MM.1S (cell line): ENCODE data around the gene KRT23.

Experiments used
- DNase-seq: peaks from one replicate; pipeline ENCODE4 v3.0.0-alpha.2; 2015
- H2AFZ ChIP-seq: fragments of 300-600 bp; sonication (generic); 2 replicates; pipeline ENCODE4 v1.6.0; 2016; ENCODE audit warnings: antibody characterized with exemption, low read length
- H3F3A ChIP-seq: fragments of 300-600 bp; sonication (generic); 2 replicates; pipeline ENCODE4 v1.6.1; 2016; ENCODE audit warnings: mild to moderate bottlenecking, antibody characterized with exemption, low read length, moderate library complexity, mixed read lengths; ENCODE audit not compliant: insufficient read depth
- H3K27ac ChIP-seq: fragments of 300-600 bp; sonication (generic); 2 replicates; pipeline ENCODE4 v1.5.1; 2016; ENCODE audit warnings: mild to moderate bottlenecking, low read length
- H3K27me3 ChIP-seq: fragments of 300-600 bp; sonication (generic); replicated peaks from 2 replicates; pipeline ENCODE4 v1.6.0; 2016; ENCODE audit warnings: low read length; ENCODE audit not compliant: insufficient read depth
- H3K36me3 ChIP-seq: fragments of 300-600 bp; sonication (generic); replicated peaks from 2 replicates; pipeline ENCODE4 v1.6.1; 2016; ENCODE audit warnings: mild to moderate bottlenecking, low read length, mixed read lengths; ENCODE audit not compliant: insufficient read depth
- H3K4me1 ChIP-seq: fragments of 300-600 bp; sonication (generic); 2 replicates; pipeline ENCODE4 v1.6.1; 2016; ENCODE audit warnings: low read length, mixed read lengths
- H3K4me2 ChIP-seq: fragments of 300-600 bp; sonication (generic); 2 replicates; pipeline ENCODE4 v1.6.0; 2016; ENCODE audit warnings: low read depth, low read length
- H3K4me3 ChIP-seq: fragments of 300-600 bp; sonication (generic); 2 replicates; pipeline ENCODE4 v1.5.1; 2016; ENCODE audit warnings: low read length, mixed read lengths
- H3K79me2 ChIP-seq: fragments of 300-600 bp; sonication (generic); 2 replicates; pipeline ENCODE4 v1.6.1; 2016; ENCODE audit warnings: mixed run types, low read length, mixed read lengths
- H3K9ac ChIP-seq: fragments of 300-600 bp; sonication (generic); 2 replicates; pipeline ENCODE4 v1.6.1; 2016; ENCODE audit warnings: low read length, mixed read lengths
- H3K9me2 ChIP-seq: fragments of 300-600 bp; sonication (generic); replicated peaks from 2 replicates; pipeline ENCODE4 v1.6.1; 2016; ENCODE audit warnings: mild to moderate bottlenecking, low read length, mixed read lengths; ENCODE audit not compliant: insufficient read depth
- H3K9me3 ChIP-seq: fragments of 300-600 bp; sonication (generic); replicated peaks from 2 replicates; pipeline ENCODE4 v1.6.1; 2016; ENCODE audit warnings: mild to moderate bottlenecking, low read length, mixed read lengths; ENCODE audit not compliant: insufficient read depth
- H4K20me1 ChIP-seq: fragments of 300-600 bp; sonication (generic); 2 replicates; pipeline ENCODE4 v1.6.1; 2016; ENCODE audit warnings: mild to moderate bottlenecking, low read length, moderate library complexity, mixed read lengths; ENCODE audit not compliant: insufficient read depth
- CTCF ChIP-seq: fragments of 300-600 bp; sonication (generic); IDR thresholded peaks from 2 replicates; pipeline ENCODE4 v1.5.1; 2016; ENCODE audit warnings: antibody characterized with exemption, low read length, mixed read lengths
- EZH2 ChIP-seq: fragments of 300-600 bp; sonication (generic); optimal IDR thresholded peaks from 2 replicates; pipeline ENCODE3; 2017; ENCODE audit warnings: low read depth, mild to moderate bottlenecking, antibody characterized with exemption, low read length, mixed read lengths
- EZH2phosphoT487 ChIP-seq: fragments of 300-600 bp; sonication (generic); IDR thresholded peaks from 2 replicates; pipeline ENCODE4 v1.6.1; 2018; ENCODE audit warnings: antibody characterized with exemption, low read length

KRT23 gene

GRCh38 chr17:40936976-40937375, 470 bp downstream of the KRT23 start:
- Histone ChIP-seq H3K36me3 (no peaks in the 10 kb centered on the region), H3K9me2 (no peaks in the 10 kb centered on the region), H3K27me3 (no peaks in the 10 kb centered on the region), H3K79me2 (no peaks in the 10 kb centered on the region), H4K20me1 (no peaks in the 10 kb centered on the region), H3F3A (no peaks in the 10 kb centered on the region), H3K27ac (no peak overlapping the region), H3K4me2 (no peak overlapping the region), H3K4me1 (no peaks in the 10 kb centered on the region), H3K9ac (no peak overlapping the region), H3K9me3 (no peaks in the 10 kb centered on the region), H2AFZ (no peak overlapping the region), H3K4me3 (no peak overlapping the region)
- no peak for DNase-seq
- TF ChIP-seq EZH2phosphoT487 (no peak), EZH2 (no peak), CTCF (no peak)

- no peak for DNase-seq
- H3K27me3 ChIP-seq, result no peaks in the 10 kb centered on the region
- H2AFZ ChIP-seq, result no peak overlapping the region
- no peaks in the 10 kb centered on the region for H3K36me3 ChIP-seq
- H4K20me1 ChIP-seq, result no peaks in the 10 kb centered on the region
- H3K79me2 ChIP-seq, result no peaks in the 10 kb centered on the region
- no peak overlapping the region for H3K4me2 ChIP-seq
- H3K9ac ChIP-seq, result no peak overlapping the region
- H3K4me3 ChIP-seq, result no peak overlapping the region
- H3K27ac ChIP-seq, result no peak overlapping the region
- no peaks in the 10 kb centered on the region for H3K9me3 ChIP-seq
- no peaks in the 10 kb centered on the region for H3F3A ChIP-seq
- H3K9me2 ChIP-seq, result no peaks in the 10 kb centered on the region
- no peak for TF ChIP-seq EZH2phosphoT487
- TF ChIP-seq EZH2, result no peak
- no peak for TF ChIP-seq CTCF
- no peaks in the 10 kb centered on the region for H3K4me1 ChIP-seq
Measured at GRCh38 chr17:40936437-40936971, 942 bp downstream of the KRT23 start.

- Histone ChIP-seq H3K4me1 (no peaks in the 10 kb centered on the region), H2AFZ (no peak overlapping the region), H3K9me2 (no peaks in the 10 kb centered on the region), H4K20me1 (no peaks in the 10 kb centered on the region), H3K79me2 (no peaks in the 10 kb centered on the region), H3K9me3 (no peaks in the 10 kb centered on the region), H3K4me2 (no peak overlapping the region), H3F3A (no peaks in the 10 kb centered on the region), H3K36me3 (no peaks in the 10 kb centered on the region), H3K27me3 (no peaks in the 10 kb centered on the region), H3K27ac (no peak overlapping the region), H3K4me3 (no peak overlapping the region), H3K9ac (no peak overlapping the region)
- TF ChIP-seq CTCF (no peak), EZH2 (no peak), EZH2phosphoT487 (no peak)
- no peak for DNase-seq
Measured at GRCh38 chr17:40935624-40936023, 1.8 kb downstream of the KRT23 start.
